H9 (cell line): Measurements from ENCODE around the gene ACOT7. TPM values are rescaled to one million over a fixed set of nuclear protein-coding genes. Genes with fewer than 3 reads are reported as not detected.

Experiments
- DNase-seq: peaks from one replicate; pipeline ENCODE4 v3.0.0-alpha.2; 2017
- H2AFZ ChIP-seq: one replicate; pipeline ENCODE4 v1.6.1; 2013; ENCODE audit warnings: mild to moderate bottlenecking, low read length, control low read depth, moderate library complexity
- H2AK5ac ChIP-seq: 2 replicates; pipeline ENCODE4 v1.6.1; 2013; ENCODE audit warnings: low read length, control low read depth, mixed read lengths; ENCODE audit not compliant: insufficient read length
- H2BK120ac ChIP-seq: one replicate; pipeline ENCODE4 v1.6.1; 2013; ENCODE audit warnings: low read depth, mild to moderate bottlenecking, low read length, control low read depth, inconsistent platforms; ENCODE audit not compliant: poor library complexity, severe bottlenecking
- H2BK12ac ChIP-seq: 2 replicates; pipeline ENCODE4 v1.6.1; 2013; ENCODE audit warnings: low read length, control low read depth, mixed read lengths, low read depth; ENCODE audit not compliant: insufficient read length
- H2BK15ac ChIP-seq: 2 replicates; pipeline ENCODE4 v1.6.1; 2013; ENCODE audit warnings: low read depth, low read length, control low read depth
- H2BK20ac ChIP-seq: one replicate; pipeline ENCODE4 v1.6.1; 2013; ENCODE audit warnings: low read depth, mild to moderate bottlenecking, low read length, control low read depth, inconsistent platforms; ENCODE audit not compliant: poor library complexity, severe bottlenecking
- H2BK5ac ChIP-seq: 2 replicates; pipeline ENCODE4 v1.6.1; 2013; ENCODE audit warnings: low read length, control low read depth, mixed read lengths; ENCODE audit not compliant: insufficient read length
- H3K14ac ChIP-seq: 2 replicates; pipeline ENCODE4 v1.6.1; 2013; ENCODE audit warnings: low read length, control low read depth; ENCODE audit not compliant: insufficient read depth
- H3K18ac ChIP-seq: 2 replicates; pipeline ENCODE4 v1.6.1; 2013; ENCODE audit warnings: low read depth, mild to moderate bottlenecking, mixed read lengths, low read length, control low read depth; ENCODE audit not compliant: insufficient read length
- H3K23ac ChIP-seq: 2 replicates; pipeline ENCODE4 v1.6.1; 2013; ENCODE audit warnings: low read length, control low read depth, mixed read lengths, low read depth; ENCODE audit not compliant: insufficient read length
- H3K23me2 ChIP-seq: 2 replicates; pipeline ENCODE4 v1.6.1; 2013; ENCODE audit warnings: low read depth, mild to moderate bottlenecking, mixed read lengths, low read length, control low read depth; ENCODE audit not compliant: insufficient read length, poor library complexity, severe bottlenecking
- H3K27ac ChIP-seq: 2 replicates; pipeline ENCODE4 v1.5.1; 2013; ENCODE audit warnings: low read length, control low read depth, mixed read lengths, low read depth; ENCODE audit not compliant: insufficient read length
- H3K27me3 ChIP-seq: 2 replicates; pipeline ENCODE4 v1.6.1; 2013; ENCODE audit warnings: low read length, control low read depth, inconsistent platforms; ENCODE audit not compliant: insufficient read depth
- H3K4ac ChIP-seq: 2 replicates; pipeline ENCODE4 v1.6.1; 2013; ENCODE audit warnings: low read depth, mild to moderate bottlenecking, control low read depth, inconsistent platforms, low read length, moderate library complexity
- H3K4me1 ChIP-seq: 2 replicates; pipeline ENCODE4 v1.6.1; 2013; ENCODE audit warnings: low read length, control low read depth, inconsistent platforms; ENCODE audit not compliant: insufficient read depth
- H3K4me2 ChIP-seq: 2 replicates; pipeline ENCODE4 v1.6.1; 2013; ENCODE audit warnings: low read length, control low read depth, mixed read lengths; ENCODE audit not compliant: insufficient read length, insufficient read depth
- H3K56ac ChIP-seq: 2 replicates; pipeline ENCODE4 v1.6.1; 2013; ENCODE audit warnings: low read depth, mild to moderate bottlenecking, mixed read lengths, low read length, control low read depth; ENCODE audit not compliant: insufficient read length
- H3K79me1 ChIP-seq: 2 replicates; pipeline ENCODE4 v1.6.1; 2013; ENCODE audit warnings: low read depth, mild to moderate bottlenecking, moderate library complexity, low read length, control low read depth, inconsistent platforms; ENCODE audit not compliant: insufficient read depth, poor library complexity, severe bottlenecking
- H3K79me2 ChIP-seq: 2 replicates; pipeline ENCODE4 v1.6.1; 2013; ENCODE audit warnings: low read length, control low read depth, inconsistent platforms; ENCODE audit not compliant: insufficient read depth
- H3K9ac ChIP-seq: 2 replicates; pipeline ENCODE4 v1.6.1; 2013; ENCODE audit warnings: low read length, control low read depth, mixed read lengths; ENCODE audit not compliant: insufficient read length; ENCODE audit errors: extremely low read depth
- H3K9me3 ChIP-seq: one replicate; pipeline ENCODE4 v1.6.1; 2013; ENCODE audit warnings: low read depth, low read length, inconsistent platforms; ENCODE audit not compliant: control insufficient read depth
- H3T11ph ChIP-seq: one replicate; pipeline ENCODE4 v1.6.1; 2013; ENCODE audit warnings: mild to moderate bottlenecking, low read length, control low read depth, inconsistent platforms
- H4K20me1 ChIP-seq: one replicate; pipeline ENCODE4 v1.6.1; 2013; ENCODE audit not compliant: control insufficient read depth, insufficient read length, insufficient read depth
- H4K5ac ChIP-seq: 2 replicates; pipeline ENCODE4 v1.6.1; 2013; ENCODE audit warnings: low read depth, mild to moderate bottlenecking, mixed read lengths, low read length, control low read depth; ENCODE audit not compliant: insufficient read length
- H4K8ac ChIP-seq: replicated peaks from 2 replicates; pipeline ENCODE4 v1.6.1; 2013; ENCODE audit warnings: low read length, control low read depth, mixed read lengths, low read depth; ENCODE audit not compliant: insufficient read length
- H4K91ac ChIP-seq: 2 replicates; pipeline ENCODE4 v1.6.1; 2013; ENCODE audit warnings: low read depth, mild to moderate bottlenecking, moderate library complexity, mixed read lengths, low read length, control low read depth; ENCODE audit not compliant: insufficient read length
- H3K27ac Mint-ChIP-seq, 3 experiments: 2 replicates in 2 of 3; 3 replicates in 1 of 3; pipeline ENCODE4 v1.8.0; 2020 to 2021; ENCODE audit warnings: mixed read lengths in 3 of 3, mild to moderate bottlenecking in 1 of 3, moderate library complexity in 1 of 3
- H3K27me3 Mint-ChIP-seq: 2 replicates; pipeline ENCODE4 v1.8.0; 2021; ENCODE audit warnings: low read depth, mild to moderate bottlenecking, moderate library complexity, mixed read lengths
- H3K36me3 Mint-ChIP-seq, 3 experiments: 2 replicates in 2 of 3; 3 replicates in 1 of 3; pipeline ENCODE4 v1.8.0; 2020 to 2021; ENCODE audit warnings: low read depth in 3 of 3, mixed read lengths in 3 of 3; ENCODE audit not compliant: insufficient read depth in 1 of 3
- H3K4me1 Mint-ChIP-seq, 2 experiments: 2 replicates each; pipeline ENCODE4 v1.8.0; 2020; ENCODE audit warnings: mixed read lengths in 2 of 2
- H3K4me3 Mint-ChIP-seq, 2 experiments: 2 replicates in 1 of 2; 3 replicates in 1 of 2; pipeline ENCODE4 v1.8.0; 2020 to 2021; ENCODE audit warnings: mild to moderate bottlenecking in 2 of 2, mixed read lengths in 2 of 2, moderate library complexity in 1 of 2
- H3K9me3 Mint-ChIP-seq, 2 experiments: 2 replicates in 1 of 2; 3 replicates in 1 of 2; pipeline ENCODE4 v1.8.0; 2020; ENCODE audit warnings: mild to moderate bottlenecking in 2 of 2, mixed read lengths in 2 of 2, moderate library complexity in 1 of 2
- CTCF ChIP-seq: fragments of 200-600 bp; sonication (generic); conservative IDR thresholded peaks from 3 replicates; pipeline ENCODE4 v1.8.0; 2021; ENCODE audit warnings: antibody characterized with exemption, mild to moderate bottlenecking
- WGBS: extraction: QIAGEN DNeasy Blood & Tissue Kit; methylation state at CpG from one replicate; pipeline ENCODE4 v1.1.7; 2013; ENCODE audit warnings: missing lambda C conversion rate, low lambda C conversion rate, mixed read lengths; ENCODE audit not compliant: insufficient read length; ENCODE audit errors: extremely low coverage; 5-methylcytosine and 5-hydroxymethylcytosine counted together
- total RNA-seq: library from RNA; stranded (reverse); gene quantifications from 2 replicates; pipeline ENCODE4 v1.2.1, GENCODE V29; 2021

Gene ACOT7
- total RNA-seq, 1 experiment from 2014 or later, result 87.4 TPM

- Histone ChIP-seq H3K56ac (no peak overlapping the region), H3K9me3 (no peaks in the 10 kb centered on the region), H2BK20ac (no peak overlapping the region), H4K8ac (no peak overlapping the region), H3K9ac (no peak overlapping the region), H3K23me2 (peaks cover 25% of the 10 kb centered on the region), H3K4ac (no peak overlapping the region; the same call in 1 of the 2 replicates), H4K20me1 (no peaks in the 10 kb centered on the region), H3K23ac (no peak overlapping the region), H2BK120ac (no peak overlapping the region), H3K27ac (peak overlapping the region; percentile 3), H2AFZ (no peak overlapping the region), H2BK5ac (no peak overlapping the region), H3K79me1 (no peaks in the 10 kb centered on the region), H2BK15ac (no peak overlapping the region), H4K91ac (no peak overlapping the region), H3K4me1 (peaks cover 5% of the 10 kb centered on the region; the same call in 1 of the 2 replicates), H3K14ac (peak overlapping the region; percentile 64), H3K18ac (peak overlapping the region; percentile 66), H4K5ac (no peak overlapping the region), H3K27me3 (no peaks in the 10 kb centered on the region; the same call in 1 of the 2 replicates), H2BK12ac (no peak overlapping the region), H3K4me2 (peak overlapping the region; percentile 5), H3K79me2 (no peaks in the 10 kb centered on the region), H2AK5ac (no peak overlapping the region), H3T11ph (no peak overlapping the region)
- H3K36me3 Mint-ChIP-seq, result no peaks in the 10 kb centered on the region
- H3K27ac Mint-ChIP-seq, result peak overlapping the region; percentile 61 to 84 (median 80); a peak in 5 of 7 replicates
- peak overlapping the region; percentile 49 to 67 for H3K4me3 Mint-ChIP-seq
- H3K27me3 Mint-ChIP-seq, result peaks cover 9% of the 10 kb centered on the region
- H3K4me1 Mint-ChIP-seq, result peaks cover 47 to 55% of the 10 kb centered on the region in 2 experiments
- TF ChIP-seq CTCF, result no peak
- no peak for DNase-seq
- WGBS, result no CpG with 5 or more reads among the region's 33 CpGs
- H3K9me3 Mint-ChIP-seq, result no peaks in the 10 kb centered on the region; a peak in 1 of 5 replicates
Observed at GRCh38 chr1:6241107-6241886, 152.3 kb downstream of the ACOT7 start.
